ENCODE data around the gene SEC31A.

- TF ChIP-seq CTCF (IDR thresholded peaks at IDR 0.05) (no peak), EZH2 (IDR thresholded peaks at IDR 0.05) (no peak), EZH2phosphoT487 (IDR thresholded peaks at IDR 0.05) (no peak)
These were observed 91.7 kb downstream of the SEC31A start for GRCh38 chr4:82799006-82799881.

All from neural progenitor cell (in vitro differentiated cells).